Esophagus muscularis mucosa (tissue), 4 donors: ENCODE measurements around the gene TSPYL1. TPM values are rescaled to one million over a fixed set of nuclear protein-coding genes. Genes with fewer than 3 reads are reported as not detected.

Experiments
- DNase-seq: peaks from one replicate; pipeline ENCODE4 v3.0.0-alpha.2; 2017; ENCODE audit errors: extremely low spot score
- H3K27ac ChIP-seq, 4 donors: fragments of 200-600 bp; sonication (generic); replicated peaks in 1 of 4; 1 replicate in 3 of 4; 2 replicates in 1 of 4; pipeline ENCODE4 v1.5.1; 2016 to 2019; ENCODE audit warnings: mild to moderate bottlenecking in 1 of 4
- H3K27me3 ChIP-seq, 4 donors: fragments of 200-600 bp; sonication (generic); one replicate each; pipeline versions ENCODE4 v1.5.1 to v1.6.0; 2016 to 2019
- H3K36me3 ChIP-seq, 4 donors: fragments of 200-600 bp; sonication (generic); one replicate each; pipeline ENCODE4 v1.5.1; 2016 to 2019
- H3K4me1 ChIP-seq, 4 donors: fragments of 200-600 bp; sonication (generic); one replicate each; pipeline ENCODE4 v1.5.1; 2016 to 2019
- H3K4me3 ChIP-seq, 4 donors: fragments of 200-600 bp; sonication (generic); 1 replicate in 2 of 4; 2 replicates in 2 of 4; pipeline ENCODE4 v1.5.1; 2016 to 2019; ENCODE audit warnings: mild to moderate bottlenecking in 4 of 4, moderate library complexity in 1 of 4
- H3K9me3 ChIP-seq, 4 donors: fragments of 200-600 bp; sonication (generic); 1 replicate in 3 of 4; 2 replicates in 1 of 4; pipeline ENCODE4 v1.5.1; 2016 to 2019
- CTCF ChIP-seq, 3 experiments: fragments of 200-600 bp in 2 of 3; fragments of 450-650 bp in 1 of 3; sonication (generic) in 2 of 3; IDR thresholded peaks; one replicate each; pipeline ENCODE4 v1.5.1; 2017 to 2019; ENCODE audit warnings: antibody characterized with exemption in 3 of 3, mild to moderate bottlenecking in 2 of 3, moderate library complexity in 1 of 3
- EP300 ChIP-seq: sonication (generic); formaldehyde crosslinking; IDR thresholded peaks from one replicate; pipeline ENCODE4 v1.6.1; 2017; ENCODE audit warnings: antibody characterized with exemption
- POLR2A ChIP-seq: fragments of 450-650 bp; IDR thresholded peaks from one replicate; pipeline ENCODE4 v1.6.1; 2017; ENCODE audit warnings: antibody characterized with exemption, moderate library complexity, mild to moderate bottlenecking, low read depth
- POLR2AphosphoS5 ChIP-seq, 2 donors: sonication (generic); formaldehyde crosslinking; IDR thresholded peaks; one replicate each; pipeline ENCODE4 v1.6.1; 2017; ENCODE audit warnings: antibody characterized with exemption in 2 of 2
- WGBS: methylation state at CpG from one replicate; pipeline ENCODE4 v1.1.5; 2018; 5-methylcytosine and 5-hydroxymethylcytosine counted together
- intact Hi-C: fragments of 100-400 bp; cut with DNase I; formaldehyde crosslinking; loops from one replicate; pipeline ENCODE4 v1.15.1; 2023
- total RNA-seq, 4 donors: library from RNA; depleted of rRNA; stranded (reverse); fragments of >200 nt; gene quantifications; one replicate each; pipeline versions ENCODE4 v1.1.0 to v1.2.1, GENCODE V29; 2016

TSPYL1 gene
- total RNA-seq, 4 donors from 2014 or later: 67.7 to 113 (median 92.5) TPM

GRCh38 chr6:116309001-116309400 is 29.3 kb upstream of the TSPYL1 start:
- DNase-seq: no peak
- Histone ChIP-seq H3K4me1 (peaks cover 0 to 7% (median 2%) of the 10 kb centered on the region in 4 donors), H3K36me3 (no peaks in the 10 kb centered on the region), H3K27ac (no peak overlapping the region), H3K27me3 (no peaks in the 10 kb centered on the region), H3K9me3 (no peaks in the 10 kb centered on the region), H3K4me3 (no peak overlapping the region)
- intact Hi-C loops: no loop called here
- TF ChIP-seq POLR2AphosphoS5 (IDR thresholded peaks at IDR 0.05): no peak
- TF ChIP-seq POLR2A: no peak
- no peak for TF ChIP-seq EP300
- no peak for TF ChIP-seq CTCF (IDR thresholded peaks at IDR 0.05)

GRCh38 chr6:116307633-116308032 is 27.9 kb upstream of the TSPYL1 start:
- Histone ChIP-seq H3K36me3 (no peaks in the 10 kb centered on the region), H3K27me3 (no peaks in the 10 kb centered on the region), H3K4me3 (no peak overlapping the region), H3K27ac (no peak overlapping the region), H3K4me1 (no peaks in the 10 kb centered on the region), H3K9me3 (no peaks in the 10 kb centered on the region)
- TF ChIP-seq CTCF (IDR thresholded peaks at IDR 0.05) (no peak), POLR2AphosphoS5 (IDR thresholded peaks at IDR 0.05) (no peak), EP300 (no peak), POLR2A (no peak)
- DNase-seq: no peak
- WGBS: 93% methylated on average over 1 of the region's 1 CpG
- intact Hi-C loops: no loop called here

GRCh38 chr6:116307001-116307400 is 27.3 kb upstream of the TSPYL1 start:
- Histone ChIP-seq H3K27me3 (no peaks in the 10 kb centered on the region), H3K4me1 (no peaks in the 10 kb centered on the region), H3K4me3 (no peak overlapping the region), H3K27ac (no peak overlapping the region), H3K9me3 (no peaks in the 10 kb centered on the region), H3K36me3 (no peaks in the 10 kb centered on the region)
- TF ChIP-seq POLR2A (no peak), CTCF (IDR thresholded peaks at IDR 0.05) (no peak)
- no peak for DNase-seq
- intact Hi-C loops: no loop called here
- 65% methylated on average over 1 of the region's 1 CpG for WGBS

- no peaks in the 10 kb centered on the region for H3K36me3 ChIP-seq
- no peak for DNase-seq
- TF ChIP-seq CTCF (IDR thresholded peaks at IDR 0.05) (no peak), POLR2AphosphoS5 (IDR thresholded peaks at IDR 0.05) (no peak), POLR2A (no peak), EP300 (no peak)
- H3K4me3 ChIP-seq: no peak overlapping the region
- H3K4me1 ChIP-seq: peaks cover 0 to 5% (median 0%) of the 10 kb centered on the region in 4 donors
- intact Hi-C loops: no loop called here
- H3K27me3 ChIP-seq: no peaks in the 10 kb centered on the region
- H3K27ac ChIP-seq: no peak overlapping the region
- no peaks in the 10 kb centered on the region for H3K9me3 ChIP-seq
Observed at GRCh38 chr6:116304538-116305097, 24.9 kb upstream of the TSPYL1 start.

GRCh38 chr6:116301104-116301503 is 21.4 kb upstream of the TSPYL1 start:
- Histone ChIP-seq H3K4me1 (peaks cover 0 to 5% (median 0%) of the 10 kb centered on the region in 4 donors), H3K27ac (no peak overlapping the region), H3K27me3 (no peaks in the 10 kb centered on the region), H3K36me3 (no peaks in the 10 kb centered on the region), H3K4me3 (no peak overlapping the region), H3K9me3 (peaks cover 0 to 12% (median 5%) of the 10 kb centered on the region in 4 donors)
- 77% methylated on average over 3 of the region's 3 CpGs for WGBS
- TF ChIP-seq EP300 (no peak), CTCF (IDR thresholded peaks at IDR 0.05) (no peak), POLR2AphosphoS5 (IDR thresholded peaks at IDR 0.05) (no peak), POLR2A (no peak)
- no peak for DNase-seq
- intact Hi-C loops: no loop called here
